SJSA1 (cell line): ENCODE data around the gene TH. TPM values are rescaled to one million over a fixed set of nuclear protein-coding genes. Genes with fewer than 3 reads are reported as not detected.
"Not testable (repeated sequence)": the region's sequence is repeated elsewhere in the genome, so short reads cannot be mapped to it uniquely, and the experiment has no call there.

Source experiments
- DNase-seq, 2 experiments: peaks; one replicate each; pipeline ENCODE4 v3.0.0-alpha.2; 2015 to 2020; ENCODE audit warnings: low spot score in 2 of 2, low read depth in 1 of 2
- H3K27ac ChIP-seq: fragments of 250-450 bp; sonication (Bioruptor Pico); 2 replicates; pipeline ENCODE4 v1.5.1; 2020; ENCODE audit warnings: mild to moderate bottlenecking, moderate library complexity
- H3K27me3 ChIP-seq: fragments of 250-450 bp; sonication (Bioruptor Pico); replicated peaks from 2 replicates; pipeline ENCODE4 v1.5.1; 2020; ENCODE audit warnings: mild to moderate bottlenecking, moderate library complexity
- H3K36me3 ChIP-seq: fragments of 250-450 bp; sonication (Bioruptor Pico); 2 replicates; pipeline ENCODE4 v1.5.1; 2020; ENCODE audit warnings: mild to moderate bottlenecking
- H3K4me1 ChIP-seq: fragments of 250-450 bp; sonication (Bioruptor Pico); replicated peaks from 2 replicates; pipeline ENCODE4 v1.6.1; 2021; ENCODE audit warnings: mild to moderate bottlenecking
- H3K4me3 ChIP-seq: fragments of 250-450 bp; sonication (Bioruptor Pico); 2 replicates; pipeline ENCODE4 v1.5.1; 2020; ENCODE audit warnings: mild to moderate bottlenecking
- H3K9me3 ChIP-seq: fragments of 250-450 bp; sonication (Bioruptor Pico); replicated peaks from 2 replicates; pipeline ENCODE4 v1.5.1; 2020; ENCODE audit warnings: mild to moderate bottlenecking
- total RNA-seq: library from RNA; depleted of rRNA; stranded (reverse); fragments of >200 nt; shearing (Covaris generic); gene quantifications from 2 replicates; pipeline ENCODE4 v1.2.3, GENCODE V29; 2014

Gene TH
- total RNA-seq, 1 experiment from 2014 or later: not detected

DNA sequence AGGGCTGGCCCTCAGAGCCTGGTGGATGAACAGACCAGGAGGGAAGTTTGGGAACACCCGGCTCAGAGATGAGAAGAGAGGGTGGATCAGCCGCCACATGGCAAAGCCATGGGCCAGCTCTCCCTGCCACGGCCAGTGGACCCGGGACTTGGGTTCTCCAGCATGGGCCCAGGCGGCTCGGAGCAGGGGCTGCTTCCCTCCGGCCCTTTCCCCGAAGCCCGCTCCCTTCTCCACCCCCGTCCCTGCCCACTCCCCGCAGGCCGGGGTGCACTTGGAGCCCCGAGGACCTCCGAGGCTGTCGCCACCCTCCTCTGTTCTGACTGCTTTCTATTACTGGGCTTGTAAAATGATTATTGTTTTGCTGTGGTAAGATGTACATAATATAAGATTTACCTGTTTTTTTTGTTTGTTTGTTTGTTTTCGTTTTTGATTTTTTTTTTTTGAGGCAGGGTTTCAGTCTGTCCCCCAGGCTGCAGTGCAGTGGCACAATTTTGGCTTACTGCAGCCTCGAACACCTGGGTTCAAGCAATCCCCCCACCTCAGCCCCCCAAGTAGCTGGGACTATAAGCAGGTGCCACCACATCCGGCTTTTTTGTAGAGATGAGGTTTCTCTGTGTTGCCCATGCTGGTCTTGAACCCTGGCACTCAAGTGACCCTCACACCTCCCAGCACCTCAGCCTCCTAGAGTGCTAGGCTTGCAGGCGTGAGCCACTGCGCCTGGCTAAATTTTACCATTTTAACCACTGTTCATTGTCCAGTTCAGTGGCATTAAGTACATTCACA lies 11.3 kb upstream of the TH start:
- H3K27ac ChIP-seq: no peak overlapping the region
- DNase-seq: no peak
- peaks cover 26% of the 10 kb centered on the region for H3K27me3 ChIP-seq
- H3K4me3 ChIP-seq: no peak overlapping the region
- no peaks in the 10 kb centered on the region for H3K36me3 ChIP-seq
- no peaks in the 10 kb centered on the region for H3K9me3 ChIP-seq
- H3K4me1 ChIP-seq: peaks cover 22% of the 10 kb centered on the region

DNA sequence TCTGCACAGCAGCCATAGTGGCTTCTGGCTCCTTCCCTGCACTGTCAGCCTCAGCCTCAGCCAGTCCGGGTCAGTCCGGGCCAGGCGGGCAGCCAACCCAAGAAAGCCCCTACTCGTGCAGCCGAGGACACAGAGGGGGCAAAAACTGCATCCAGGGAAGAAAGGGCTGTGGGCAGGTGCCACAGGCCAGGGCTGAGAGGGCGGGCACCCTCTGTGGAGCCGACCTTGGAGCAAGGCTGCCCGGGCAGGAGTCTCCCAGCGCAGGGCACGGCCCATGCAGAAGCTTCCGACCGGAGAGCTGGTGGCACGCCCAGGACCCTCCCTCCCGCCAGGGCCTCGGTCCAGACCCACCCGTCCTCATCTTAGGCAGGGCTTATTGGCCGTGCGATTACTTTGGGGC lies 10.5 kb upstream of the TH start:
- no peak for DNase-seq
- peaks cover 26% of the 10 kb centered on the region for H3K27me3 ChIP-seq

DNA sequence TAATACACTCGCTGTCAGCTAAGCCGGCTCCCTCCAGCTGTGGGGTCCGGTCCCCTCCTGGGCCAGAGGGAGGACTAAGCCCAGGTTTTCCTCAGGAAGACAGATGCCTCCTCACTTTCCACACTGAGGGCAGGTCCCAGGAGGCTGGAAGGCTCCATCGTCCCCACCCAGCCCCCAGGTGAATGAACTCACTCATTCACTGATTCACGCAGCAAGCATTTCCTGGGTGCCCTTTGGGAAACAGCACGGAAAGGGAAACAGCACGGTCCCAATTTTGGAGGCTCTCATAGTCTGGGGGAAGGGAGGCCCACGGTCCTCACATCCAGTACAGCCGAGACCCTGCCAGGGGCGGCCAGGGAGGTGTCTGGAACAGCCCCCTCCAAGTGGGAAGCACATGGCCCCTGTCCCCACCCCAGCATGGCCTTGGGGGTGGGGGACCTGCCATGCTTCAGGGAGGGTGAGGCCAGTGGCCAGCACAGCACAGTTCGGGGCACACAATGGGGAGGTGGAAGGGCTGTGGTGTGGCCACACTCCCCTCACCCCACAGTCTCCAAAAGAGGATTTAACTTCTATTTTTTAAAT lies 9.3 kb upstream of the TH start:
- DNase-seq: no peak
- Histone ChIP-seq H3K27me3 (peaks cover 23% of the 10 kb centered on the region), H3K36me3 (no peaks in the 10 kb centered on the region), H3K4me3 (no peak overlapping the region), H3K4me1 (peaks cover 24% of the 10 kb centered on the region), H3K9me3 (no peaks in the 10 kb centered on the region), H3K27ac (no peak overlapping the region)

More for the DNA sequence above, 10.5 kb upstream of the TH start:
- no peak overlapping the region for H3K27ac ChIP-seq
- H3K36me3 ChIP-seq: no peaks in the 10 kb centered on the region
- H3K9me3 ChIP-seq: no peaks in the 10 kb centered on the region
- H3K4me3 ChIP-seq: no peak overlapping the region
- H3K4me1 ChIP-seq: peaks cover 22% of the 10 kb centered on the region

- no peak overlapping the region for H3K27ac ChIP-seq
- no peak for DNase-seq
- H3K4me1 ChIP-seq: peaks cover 29% of the 10 kb centered on the region
- no peaks in the 10 kb centered on the region for H3K36me3 ChIP-seq
- no peak overlapping the region for H3K4me3 ChIP-seq
- H3K9me3 ChIP-seq: no peaks in the 10 kb centered on the region
- H3K27me3 ChIP-seq: peaks cover 18% of the 10 kb centered on the region
Observed at GRCh38 chr11:2180347-2180746, 8.7 kb upstream of the TH start.

- H3K4me1 ChIP-seq: peaks cover 31% of the 10 kb centered on the region
- H3K9me3 ChIP-seq: no peaks in the 10 kb centered on the region
- no peak overlapping the region for H3K27ac ChIP-seq
- peaks cover 10% of the 10 kb centered on the region for H3K27me3 ChIP-seq
- H3K4me3 ChIP-seq: no peak overlapping the region
- no peaks in the 10 kb centered on the region for H3K36me3 ChIP-seq
- no peak for DNase-seq
Observed at GRCh38 chr11:2179516-2179915, 7.9 kb upstream of the TH start.

DNA sequence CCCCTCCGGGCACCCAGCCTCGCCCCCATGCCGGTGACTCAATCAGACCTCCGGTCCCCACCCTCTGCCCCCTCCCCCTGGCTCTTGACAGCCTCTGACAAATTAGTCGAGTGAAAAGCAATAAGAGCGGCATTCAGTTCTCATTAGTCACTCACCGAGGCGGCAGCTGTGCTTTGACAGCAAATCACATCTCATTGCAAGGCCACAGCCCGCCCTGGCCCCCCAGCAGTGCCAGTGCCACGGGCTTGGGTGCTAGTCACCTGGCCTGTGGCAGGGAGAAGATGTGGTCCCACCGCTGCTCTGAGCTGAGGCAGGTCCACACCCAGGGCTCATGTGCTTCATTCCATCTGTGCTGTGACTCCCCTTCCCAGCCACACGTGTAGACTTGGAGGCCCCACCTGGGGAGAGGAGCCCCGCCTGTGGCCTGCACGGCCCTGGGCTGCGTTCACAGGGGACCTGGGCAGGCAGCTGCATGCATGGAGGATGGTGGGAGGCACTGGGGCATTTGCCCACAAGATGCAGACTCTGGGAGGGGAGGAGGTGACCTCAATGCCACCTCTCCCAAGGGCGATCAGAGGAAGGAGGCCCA lies 7.4 kb upstream of the TH start:
- peak; percentile 40 to 80 for DNase-seq
- Histone ChIP-seq H3K4me1 (peaks cover 31% of the 10 kb centered on the region), H3K36me3 (no peaks in the 10 kb centered on the region), H3K9me3 (no peaks in the 10 kb centered on the region), H3K27ac (no peak overlapping the region), H3K27me3 (peaks cover 6% of the 10 kb centered on the region), H3K4me3 (no peak overlapping the region)

GRCh38 chr11:2178055-2178773 lies 6.6 kb upstream of the TH start:
- H3K27me3 ChIP-seq, H3K9me3 ChIP-seq, H3K27ac ChIP-seq, H3K36me3 ChIP-seq, DNase-seq, H3K4me3 ChIP-seq: not testable (repeated sequence)
- peaks cover 31% of the 10 kb centered on the region for H3K4me1 ChIP-seq

- Histone ChIP-seq H3K4me1 (peaks cover 31% of the 10 kb centered on the region), H3K27ac (no peak overlapping the region), H3K36me3 (no peaks in the 10 kb centered on the region), H3K27me3 (peaks cover 8% of the 10 kb centered on the region), H3K4me3 (no peak overlapping the region), H3K9me3 (no peaks in the 10 kb centered on the region)
- DNase-seq: no peak
Observed at GRCh38 chr11:2177076-2177475, 5.5 kb upstream of the TH start.

GRCh38 chr11:2176389-2176900 lies 4.8 kb upstream of the TH start:
- H3K9me3 ChIP-seq: no peaks in the 10 kb centered on the region
- H3K27me3 ChIP-seq: peaks cover 14% of the 10 kb centered on the region
- no peak overlapping the region for H3K4me3 ChIP-seq
- no peak overlapping the region for H3K27ac ChIP-seq
- H3K4me1 ChIP-seq: peaks cover 31% of the 10 kb centered on the region
- H3K36me3 ChIP-seq: no peaks in the 10 kb centered on the region
- DNase-seq: no peak

GRCh38 chr11:2175659-2176058 lies 4.0 kb upstream of the TH start:
- H3K4me3 ChIP-seq: no peak overlapping the region
- H3K4me1 ChIP-seq: peaks cover 25% of the 10 kb centered on the region
- H3K27ac ChIP-seq: no peak overlapping the region
- peaks cover 21% of the 10 kb centered on the region for H3K27me3 ChIP-seq
- no peaks in the 10 kb centered on the region for H3K36me3 ChIP-seq
- DNase-seq: peak in 1 of 2 experiments; percentile 73
- H3K9me3 ChIP-seq: no peaks in the 10 kb centered on the region

- Histone ChIP-seq H3K4me3 (no peak overlapping the region), H3K27ac (no peak overlapping the region), H3K27me3 (peaks cover 32% of the 10 kb centered on the region), H3K4me1 (peaks cover 20% of the 10 kb centered on the region), H3K9me3 (no peaks in the 10 kb centered on the region), H3K36me3 (no peaks in the 10 kb centered on the region)
- DNase-seq: no peak
Observed at GRCh38 chr11:2174361-2174760, 2.7 kb upstream of the TH start.

GRCh38 chr11:2173761-2174160 lies 2.1 kb upstream of the TH start:
- Histone ChIP-seq H3K9me3 (no peaks in the 10 kb centered on the region), H3K4me1 (peaks cover 14% of the 10 kb centered on the region), H3K36me3 (no peaks in the 10 kb centered on the region), H3K27ac (no peak overlapping the region), H3K4me3 (no peak overlapping the region), H3K27me3 (peaks cover 35% of the 10 kb centered on the region)
- DNase-seq: no peak

DNA sequence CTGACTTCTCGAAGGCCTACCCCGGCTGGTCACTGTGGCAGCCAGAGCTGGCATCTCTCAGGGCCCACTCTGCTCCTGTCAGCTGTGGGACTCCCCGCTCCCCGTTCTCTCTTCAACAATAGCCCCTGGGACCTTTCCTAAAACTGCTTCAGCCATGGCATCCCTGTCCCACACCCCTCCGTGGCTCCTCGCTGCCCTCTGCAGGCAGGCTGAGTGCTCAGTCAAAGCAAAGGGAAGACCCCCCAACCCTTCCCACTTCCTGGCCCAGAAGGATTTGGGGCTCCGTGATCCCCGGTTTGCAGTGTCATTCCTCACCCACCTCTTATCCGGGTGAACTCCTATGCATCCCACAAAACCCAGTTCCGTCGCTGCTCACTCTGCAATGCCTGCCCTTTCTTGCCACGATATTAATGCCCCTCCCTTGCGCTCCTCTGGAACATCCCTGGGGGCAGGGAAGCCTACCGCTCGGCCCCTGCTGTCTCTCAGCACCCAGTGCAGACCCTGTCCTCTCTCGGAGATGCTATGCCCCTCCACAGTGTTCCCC lies 1.6 kb upstream of the TH start:
- peaks cover 9% of the 10 kb centered on the region for H3K4me1 ChIP-seq
- H3K9me3 ChIP-seq: no peaks in the 10 kb centered on the region
- H3K4me3 ChIP-seq: no peak overlapping the region
- no peak overlapping the region for H3K27ac ChIP-seq
- H3K36me3 ChIP-seq: no peaks in the 10 kb centered on the region
- no peak for DNase-seq
- H3K27me3 ChIP-seq: peaks cover 37% of the 10 kb centered on the region
